ENCODE data around the gene PDE4B.

- TF ChIP-seq CTCF (IDR thresholded peaks at IDR 0.05) (no peak), POLR2AphosphoS5 (IDR thresholded peaks at IDR 0.05; ENCODE audit: insufficient read depth in 1 of 2, low read depth in 1 of 2) (no peak)
Measured at GRCh38 chr1:66359269-66359668, 566.6 kb downstream of the PDE4B start.

Data from vagina (tissue), 2 donors.